Omental fat pad (tissue), 4 donors: ENCODE data around the gene SPRY4. TPM values are rescaled to one million over a fixed set of nuclear protein-coding genes. Genes with fewer than 3 reads are reported as not detected.

ENCODE experiments used
- ATAC-seq: fragments of 150-250 bp; one replicate; pipeline ENCODE4 v1.9.1; 2016; ENCODE audit warnings: mild to moderate bottlenecking, moderate library complexity; ENCODE audit not compliant: low FRiP score
- DNase-seq: peaks from one replicate; pipeline ENCODE4 v3.0.0-alpha.2; 2019; ENCODE audit warnings: low spot score
- CTCF ChIP-seq, 3 donors: fragments of 450-650 bp; IDR thresholded peaks; one replicate each; pipeline ENCODE4 v1.5.1; 2016 to 2017; ENCODE audit warnings: antibody characterized with exemption in 3 of 3, mild to moderate bottlenecking in 3 of 3, moderate library complexity in 2 of 3
- total RNA-seq, 4 donors: library from RNA; depleted of rRNA; stranded (reverse); fragments of >200 nt; gene quantifications; one replicate each; pipeline ENCODE4 v1.1.0, GENCODE V29; 2016

SPRY4 gene
- total RNA-seq, 4 donors from 2014 or later: 40.4 to 93.5 (median 47.3) TPM

GRCh38 chr5:142286111-142286510 is 38.7 kb downstream of the SPRY4 start:
- DNase-seq (no peak), ATAC-seq (no peak)
- TF ChIP-seq CTCF (IDR thresholded peaks at IDR 0.05): no peak

GRCh38 chr5:142283304-142283703 is 41.5 kb downstream of the SPRY4 start:
- DNase-seq (no peak), ATAC-seq (no peak)
- no peak for TF ChIP-seq CTCF (IDR thresholded peaks at IDR 0.05)

GRCh38 chr5:142281966-142282365 is 42.9 kb downstream of the SPRY4 start:
- DNase-seq (no peak), ATAC-seq (no peak)
- no peak for TF ChIP-seq CTCF (IDR thresholded peaks at IDR 0.05)

GRCh38 chr5:142281008-142281367 is 43.8 kb downstream of the SPRY4 start:
- DNase-seq (no peak), ATAC-seq (no peak)
- TF ChIP-seq CTCF (IDR thresholded peaks at IDR 0.05): no peak

GRCh38 chr5:142280066-142281007 is 44.5 kb downstream of the SPRY4 start:
- ATAC-seq (no peak), DNase-seq (no peak)
- no peak for TF ChIP-seq CTCF (IDR thresholded peaks at IDR 0.05)

GRCh38 chr5:142278627-142279026 is 46.2 kb downstream of the SPRY4 start:
- ATAC-seq: no peak
- no peak for DNase-seq
- no peak for TF ChIP-seq CTCF (IDR thresholded peaks at IDR 0.05)

- TF ChIP-seq CTCF (IDR thresholded peaks at IDR 0.05): no peak
- DNase-seq (no peak), ATAC-seq (no peak)
Observed at GRCh38 chr5:142277796-142278195, 47.0 kb downstream of the SPRY4 start.
